Neural progenitor cell (in vitro differentiated cells): ENCODE results near the gene TULP1.

ENCODE experiments used
- CTCF ChIP-seq: fragments of 200-600 bp; sonication (generic); IDR thresholded peaks from 2 replicates; pipeline ENCODE4 v1.5.1; 2017; ENCODE audit warnings: antibody characterized with exemption, mild to moderate bottlenecking
- EZH2 ChIP-seq: fragments of 200-600 bp; sonication (generic); IDR thresholded peaks from 2 replicates; pipeline ENCODE4 v1.6.1; 2017; ENCODE audit warnings: antibody characterized with exemption, mild to moderate bottlenecking, moderate library complexity
- EZH2phosphoT487 ChIP-seq: fragments of 200-600 bp; sonication (generic); IDR thresholded peaks from 2 replicates; pipeline ENCODE4 v1.6.1; 2017; ENCODE audit warnings: antibody characterized with exemption

GRCh38 chr6:35507221-35507620 is 5.5 kb downstream of the TULP1 start:
- TF ChIP-seq EZH2 = no peak
- no peak for TF ChIP-seq CTCF
- TF ChIP-seq EZH2phosphoT487 = no peak
